Endothelial cell of umbilical vein (primary cell): ENCODE data around the gene MAP3K4. TPM values are rescaled to one million over a fixed set of nuclear protein-coding genes. Genes with fewer than 3 reads are reported as not detected.

Source experiments
- BruUV-seq: library from RNA; stranded (reverse); fragments of 400-500 nt; replicated peaks from 2 replicates; lab custom pipeline; 2021; lab: Mats Ljungman, UMichigan
- CTCF ChIA-PET: fragments of 300-600, 350-600 bp; sonication (Branson Sonifier 250); formaldehyde crosslinking; loops from one replicate; lab custom pipeline; 2021; ENCODE audit warnings: antibody characterized with exemption, inconsistent platforms; lab: Charles Lee
- POLR2A ChIA-PET: fragments of 300-600, 350-600 bp; sonication (Branson Sonifier 250); formaldehyde crosslinking; loops from one replicate; lab custom pipeline; 2021; ENCODE audit warnings: antibody characterized with exemption, inconsistent platforms; lab: Charles Lee
- DNase-seq: peaks from one replicate; pipeline ENCODE4 v3.0.0-alpha.2; 2011; ENCODE audit warnings: low read depth, low spot score
- FAIRE-seq: peaks from 2 replicates; lab custom pipeline; 2011; peaks lifted over from hg19 to GRCh38; lab: Jason Lieb, UNC
- H2AFZ ChIP-seq: 2 replicates; pipeline ENCODE4 v1.6.0; 2012; ENCODE audit warnings: low read depth, low read length, control low read depth, inconsistent platforms
- H3K27ac ChIP-seq: 2 replicates; pipeline ENCODE4 v1.5.1; 2011; ENCODE audit warnings: low read depth, mild to moderate bottlenecking, control low read depth, low read length, moderate library complexity; ENCODE audit not compliant: insufficient read depth
- H3K27me3 ChIP-seq, 2 experiments: 2 replicates each; pipeline versions ENCODE4 v1.6.0 to v1.6.1; 2011; ENCODE audit warnings: low read length in 2 of 2, mixed read lengths in 1 of 2; ENCODE audit not compliant: control insufficient read depth in 2 of 2, insufficient read depth in 2 of 2
- H3K36me3 ChIP-seq, 2 experiments: 2 replicates in 1 of 2; 3 replicates in 1 of 2; pipeline ENCODE4 v1.5.1; 2011; ENCODE audit warnings: low read length in 2 of 2, mild to moderate bottlenecking in 1 of 2, moderate library complexity in 1 of 2; ENCODE audit not compliant: control insufficient read depth in 2 of 2, insufficient read depth in 2 of 2; ENCODE audit errors: extremely low read depth in 1 of 2
- H3K4me1 ChIP-seq: 3 replicates; pipeline ENCODE4 v1.5.1; 2011; ENCODE audit warnings: mild to moderate bottlenecking, low read length; ENCODE audit not compliant: control insufficient read depth, insufficient read depth; ENCODE audit errors: extremely low read depth
- H3K4me2 ChIP-seq: 2 replicates; pipeline ENCODE4 v1.6.1; 2011; ENCODE audit warnings: low read length, control low read depth, mixed read lengths; ENCODE audit not compliant: insufficient read depth
- H3K4me3 ChIP-seq, 3 experiments: fragments of 200-600 bp in 1 of 3; sonication (generic), shearing (Covaris generic) in 1 of 3; replicated peaks in 1 of 3; 2 replicates each; pipeline ENCODE4 v1.5.1; 2011 to 2016; ENCODE audit warnings: control low read depth in 3 of 3, low read length in 3 of 3, mild to moderate bottlenecking in 2 of 3, inconsistent platforms in 1 of 3, low read depth in 1 of 3, moderate library complexity in 1 of 3; ENCODE audit not compliant: insufficient read depth in 1 of 3
- H3K79me2 ChIP-seq: 2 replicates; pipeline ENCODE4 v1.6.0; 2012; ENCODE audit warnings: low read length, inconsistent platforms; ENCODE audit not compliant: control insufficient read depth, insufficient read depth
- H3K9ac ChIP-seq: replicated peaks from 2 replicates; pipeline ENCODE3; 2011; ENCODE audit warnings: low read length, control low read depth; ENCODE audit not compliant: insufficient read depth; ENCODE audit errors: extremely low read depth
- H3K9me1 ChIP-seq: replicated peaks from 3 replicates; pipeline ENCODE4 v1.6.0; 2011; ENCODE audit warnings: mild to moderate bottlenecking, low read length; ENCODE audit not compliant: control insufficient read depth, insufficient read depth; ENCODE audit errors: extremely low read depth
- H3K9me3 ChIP-seq: replicated peaks from 2 replicates; pipeline ENCODE4 v1.5.1; 2012; ENCODE audit warnings: low read length, inconsistent platforms; ENCODE audit not compliant: control insufficient read depth, insufficient read depth
- H4K20me1 ChIP-seq: replicated peaks from 2 replicates; pipeline ENCODE3; 2011; ENCODE audit warnings: mild to moderate bottlenecking, low read length; ENCODE audit not compliant: control insufficient read depth, insufficient read depth; ENCODE audit errors: extremely low read depth
- EZH2 ChIP-seq: IDR thresholded peaks from 2 replicates; pipeline ENCODE4 v1.6.1; 2012; ENCODE audit warnings: borderline replicate concordance, low read depth, mild to moderate bottlenecking, moderate library complexity, low read length, inconsistent platforms; ENCODE audit not compliant: severe bottlenecking
- FOS ChIP-seq: IDR thresholded peaks from 2 replicates; pipeline ENCODE4 v1.6.1; 2011; ENCODE audit warnings: mild to moderate bottlenecking, low read length, moderate library complexity, borderline replicate concordance; ENCODE audit not compliant: insufficient read depth
- GATA2 ChIP-seq: IDR thresholded peaks from 2 replicates; pipeline ENCODE4 v1.7.0; 2011; ENCODE audit warnings: low read depth, mild to moderate bottlenecking, moderate library complexity, mixed read lengths, low read length; ENCODE audit not compliant: insufficient read length, insufficient read depth
- JUN ChIP-seq: IDR thresholded peaks from 2 replicates; pipeline ENCODE4 v1.6.1; 2011; ENCODE audit warnings: borderline replicate concordance, low read depth; ENCODE audit not compliant: insufficient read length, insufficient read depth
- MYC ChIP-seq: IDR thresholded peaks from one replicate; pipeline ENCODE4 v1.6.1; 2011; ENCODE audit warnings: mild to moderate bottlenecking, low read depth, low read length
- POLR2A ChIP-seq: IDR thresholded peaks from 2 replicates; pipeline ENCODE4 v1.6.1; 2012; ENCODE audit warnings: low read depth, mild to moderate bottlenecking, control low read depth, low read length
- POLR2AphosphoS5 ChIP-seq: IDR thresholded peaks from 2 replicates; pipeline ENCODE4 v1.6.1; 2012; ENCODE audit warnings: low read depth, mild to moderate bottlenecking, control low read depth, low read length, moderate library complexity; ENCODE audit not compliant: insufficient read depth
- dilution Hi-C: fragments of 300-500 bp; cut with MboI; formaldehyde crosslinking; loops from one replicate; pipeline ENCODE4 v1.15.0; 2019; ENCODE audit warnings: low sequenced_read_pairs; ENCODE audit not compliant: extremely low pct_ligation_motif_present
- intact Hi-C: fragments of 100-400 bp; cut with micrococcal nuclease; formaldehyde crosslinking; loops from one replicate; pipeline ENCODE4 v1.10.0; 2022
- polyA plus RNA-seq, 4 experiments: library from polyadenylated mRNA; depleted of rRNA in 3 of 4; stranded (reverse) in 3 of 4; unstranded in 1 of 4; fragments of >200 nt; gene quantifications; 2 replicates each; pipeline versions ENCODE4 v1.2.1 to v1.2.3, GENCODE V29; 2011 to 2012; ENCODE audit warnings: missing spikeins in 1 of 4
- total RNA-seq: library from RNA; stranded (reverse); gene quantifications from 2 replicates; pipeline ENCODE4 v1.2.3, GENCODE V29; 2021
- TF ChIP-seq, protein P1 (sequence below), 2 donors: IDR thresholded peaks; 1 replicate in 1 of 2; 2 replicates in 1 of 2; pipeline ENCODE4 v1.5.1; 2011; ENCODE audit warnings: low read length in 2 of 2, mild to moderate bottlenecking in 2 of 2, moderate library complexity in 2 of 2, control low read depth in 1 of 2, inconsistent platforms in 1 of 2, low read depth in 1 of 2; ENCODE audit not compliant: insufficient read depth in 1 of 2; ENCODE audit errors: extremely low read depth in 1 of 2
- TF ChIP-seq, protein P2 (sequence below): IDR thresholded peaks from 2 replicates; pipeline ENCODE4 v1.6.1; 2011; ENCODE audit not compliant: insufficient read depth, insufficient read length

MAP3K4 gene
- total and polyA plus RNA-seq, 2 donors (not counting 3 experiments of a cell fraction or from before 2014, with no cell fraction given), result 10.8 to 42.3 TPM

DNA sequence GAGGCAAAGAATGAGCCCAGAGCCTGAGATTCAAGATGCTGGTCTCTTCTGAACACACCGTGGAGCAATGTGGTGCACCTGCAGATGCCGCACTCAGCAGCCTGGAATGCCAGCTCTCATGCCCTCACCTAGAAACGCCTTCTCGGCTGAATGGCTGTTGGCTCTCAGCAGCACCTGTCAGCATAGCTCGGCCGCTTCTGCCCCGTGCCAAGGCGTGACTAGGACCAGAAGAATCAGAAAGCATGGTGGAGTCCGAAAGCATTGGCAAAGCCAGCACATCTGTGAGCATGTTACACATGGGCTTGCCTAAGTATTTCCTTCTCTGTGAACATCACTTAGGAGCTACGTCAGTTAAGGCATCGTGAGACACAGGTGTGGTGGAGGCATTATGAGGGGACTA, 140.8 kb downstream of the MAP3K4 start:
- H3K9me1 ChIP-seq, result no peaks in the 10 kb centered on the region
- no peaks in the 10 kb centered on the region for H3K27me3 ChIP-seq
- DNase-seq (no peak), FAIRE-seq (no peak)
- BruUV-seq, result no TSS peak
- H3K79me2 ChIP-seq, result no peaks in the 10 kb centered on the region
- POLR2A ChIA-PET, result no interaction called here
- dilution Hi-C loops, result no loop called here
- no peaks in the 10 kb centered on the region for H4K20me1 ChIP-seq
- H3K4me1 ChIP-seq, result no peaks in the 10 kb centered on the region
- H3K4me3 ChIP-seq, result no peak overlapping the region
- H3K9ac ChIP-seq, result no peak overlapping the region
- no peak overlapping the region for H2AFZ ChIP-seq
- H3K4me2 ChIP-seq, result no peak overlapping the region
- H3K27ac ChIP-seq, result no peak overlapping the region
- no peaks in the 10 kb centered on the region for H3K9me3 ChIP-seq
- CTCF ChIA-PET, result no interaction called here
- peaks cover 0 to 3% of the 10 kb centered on the region in 2 experiments for H3K36me3 ChIP-seq
- intact Hi-C loops, result loop anchor here (5.0 kb wide), 1 partner anchor 140 kb away; the partner anchor contains the start of gene AGPAT4
- TF ChIP-seq JUN, result no peak
- no peak for TF ChIP-seq MYC
- no peak for TF ChIP-seq EZH2
- TF ChIP-seq, protein P1, sequence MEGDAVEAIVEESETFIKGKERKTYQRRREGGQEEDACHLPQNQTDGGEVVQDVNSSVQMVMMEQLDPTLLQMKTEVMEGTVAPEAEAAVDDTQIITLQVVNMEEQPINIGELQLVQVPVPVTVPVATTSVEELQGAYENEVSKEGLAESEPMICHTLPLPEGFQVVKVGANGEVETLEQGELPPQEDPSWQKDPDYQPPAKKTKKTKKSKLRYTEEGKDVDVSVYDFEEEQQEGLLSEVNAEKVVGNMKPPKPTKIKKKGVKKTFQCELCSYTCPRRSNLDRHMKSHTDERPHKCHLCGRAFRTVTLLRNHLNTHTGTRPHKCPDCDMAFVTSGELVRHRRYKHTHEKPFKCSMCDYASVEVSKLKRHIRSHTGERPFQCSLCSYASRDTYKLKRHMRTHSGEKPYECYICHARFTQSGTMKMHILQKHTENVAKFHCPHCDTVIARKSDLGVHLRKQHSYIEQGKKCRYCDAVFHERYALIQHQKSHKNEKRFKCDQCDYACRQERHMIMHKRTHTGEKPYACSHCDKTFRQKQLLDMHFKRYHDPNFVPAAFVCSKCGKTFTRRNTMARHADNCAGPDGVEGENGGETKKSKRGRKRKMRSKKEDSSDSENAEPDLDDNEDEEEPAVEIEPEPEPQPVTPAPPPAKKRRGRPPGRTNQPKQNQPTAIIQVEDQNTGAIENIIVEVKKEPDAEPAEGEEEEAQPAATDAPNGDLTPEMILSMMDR (IDR thresholded peaks at IDR 0.05; ENCODE audit: extremely low read depth in 1 of 2, insufficient read depth in 1 of 2, low read depth in 1 of 2, low read length in 2 of 2), result no peak
- no peak for TF ChIP-seq POLR2A
- no peak for TF ChIP-seq POLR2AphosphoS5
- TF ChIP-seq, protein P2, sequence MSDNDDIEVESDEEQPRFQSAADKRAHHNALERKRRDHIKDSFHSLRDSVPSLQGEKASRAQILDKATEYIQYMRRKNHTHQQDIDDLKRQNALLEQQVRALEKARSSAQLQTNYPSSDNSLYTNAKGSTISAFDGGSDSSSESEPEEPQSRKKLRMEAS, result no peak
- TF ChIP-seq FOS, result no peak
- no peak for TF ChIP-seq GATA2
